RPMI7951 (cell line): ENCODE measurements around the gene ACBD6. TPM values are rescaled to one million over a fixed set of nuclear protein-coding genes. Genes with fewer than 3 reads are reported as not detected.

ENCODE experiments used
- DNase-seq: peaks from one replicate; pipeline ENCODE4 v3.0.0-alpha.2; 2012; ENCODE audit warnings: low read depth
- total RNA-seq: library from RNA; depleted of rRNA; stranded (reverse); fragments of >200 nt; shearing (Covaris generic); gene quantifications from 2 replicates; pipeline ENCODE4 v1.2.3, GENCODE V29; 2014

The ACBD6 gene
- total RNA-seq, 1 experiment from 2014 or later: 48.1 TPM

- DNase-seq: no peak
Observed at GRCh38 chr1:180256341-180257027, 245.9 kb downstream of the ACBD6 start.

- DNase-seq: no peak
Observed at GRCh38 chr1:180255536-180256340, 246.6 kb downstream of the ACBD6 start.

- DNase-seq: no peak
Observed at GRCh38 chr1:180254854-180255253, 247.5 kb downstream of the ACBD6 start.

- DNase-seq: no peak
Observed at GRCh38 chr1:180254496-180254819, 247.9 kb downstream of the ACBD6 start.

- no peak for DNase-seq
Observed at GRCh38 chr1:180253585-180254495, 248.5 kb downstream of the ACBD6 start.

- DNase-seq: peak; percentile 45
Observed at GRCh38 chr1:180252638-180253536, 249.5 kb downstream of the ACBD6 start.

- no peak for DNase-seq
Observed at GRCh38 chr1:180251526-180252305, 250.7 kb downstream of the ACBD6 start.

GRCh38 chr1:180250883-180251509 is 251.4 kb downstream of the ACBD6 start:
- no peak for DNase-seq

GRCh38 chr1:180250499-180250770 is 251.9 kb downstream of the ACBD6 start:
- DNase-seq: no peak

- no peak for DNase-seq
Observed at GRCh38 chr1:180249725-180250498, 252.5 kb downstream of the ACBD6 start.

- no peak for DNase-seq
Observed at GRCh38 chr1:180248731-180249681, 253.4 kb downstream of the ACBD6 start.

GRCh38 chr1:180248176-180248575 is 254.2 kb downstream of the ACBD6 start:
- DNase-seq: no peak

GRCh38 chr1:180247580-180247979 is 254.8 kb downstream of the ACBD6 start:
- DNase-seq: no peak

GRCh38 chr1:180247061-180247460 is 255.3 kb downstream of the ACBD6 start:
- DNase-seq: no peak

GRCh38 chr1:180246579-180246978 is 255.8 kb downstream of the ACBD6 start:
- DNase-seq: no peak

GRCh38 chr1:180244840-180245239 is 257.5 kb downstream of the ACBD6 start:
- no peak for DNase-seq

GRCh38 chr1:180243517-180244221 is 258.7 kb downstream of the ACBD6 start:
- DNase-seq: no peak
